HEK293 (cell line): Measurements from ENCODE around the gene CALHM6.

Experiments
- CTCF ChIA-PET: fragments of 350-600 bp; formaldehyde crosslinking; extraction: SDS; loops from one replicate; lab custom pipeline; 2021; ENCODE audit warnings: antibody characterized with exemption; lab: Yijun Ruan, JAX
- POLR2A ChIA-PET: fragments of 300-600 bp; formaldehyde crosslinking; extraction: SDS; loops from one replicate; lab custom pipeline; 2020; ENCODE audit warnings: antibody characterized with exemption, inconsistent platforms; lab: Yijun Ruan, JAX
- H3K27ac ChIP-seq: fragments of 200-500 bp; sonication (Bioruptor generic); 2 replicates; pipeline ENCODE4 v1.5.1; 2014; ENCODE audit warnings: low read depth, low read length, control low read depth, inconsistent platforms; ENCODE audit errors: extremely low read depth
- H3K36me3 ChIP-seq, 2 experiments: fragments of 200-500 bp in 1 of 2; sonication (Bioruptor generic) in 1 of 2; 1 replicate in 1 of 2; 2 replicates in 1 of 2; pipeline ENCODE4 v1.5.1; 2014 to 2017; ENCODE audit warnings: inconsistent platforms in 2 of 2, low read length in 2 of 2; ENCODE audit not compliant: control insufficient read depth in 2 of 2, insufficient read depth in 1 of 2
- H3K4me1 ChIP-seq: fragments of 200-500 bp; sonication (Bioruptor generic); 2 replicates; pipeline ENCODE4 v1.5.1; 2014; ENCODE audit warnings: mild to moderate bottlenecking, low read length, inconsistent platforms; ENCODE audit not compliant: control insufficient read depth, insufficient read depth
- H3K4me3 ChIP-seq: 2 replicates; pipeline ENCODE4 v1.5.1; 2011; ENCODE audit warnings: low read depth, mild to moderate bottlenecking, control low read depth, low read length, moderate library complexity
- H3K9me3 ChIP-seq: fragments of 200-500 bp; sonication (Bioruptor generic); 2 replicates; pipeline ENCODE4 v1.5.1; 2014; ENCODE audit warnings: low read depth, low read length, inconsistent platforms; ENCODE audit not compliant: control insufficient read depth, insufficient read depth
- BCL11B ChIP-seq: fragments of 450-650 bp; formaldehyde crosslinking; IDR thresholded peaks from 2 replicates; pipeline ENCODE4 v1.5.1; 2016; ENCODE audit warnings: low read depth, missing biosample characterization, missing genetic modification characterization
- EGR2 ChIP-seq: fragments of 450-650 bp; formaldehyde crosslinking; IDR thresholded peaks from 2 replicates; pipeline ENCODE4 v1.5.1; 2016; ENCODE audit warnings: low read depth, missing biosample characterization, missing genetic modification characterization
- FEZF1 ChIP-seq: fragments of 450-650 bp; formaldehyde crosslinking; IDR thresholded peaks from 2 replicates; pipeline ENCODE4 v1.5.1; 2016; ENCODE audit warnings: missing biosample characterization, missing genetic modification characterization
- IKZF3 ChIP-seq: fragments of 450-650 bp; IDR thresholded peaks from 2 replicates; pipeline ENCODE4 v1.5.0; 2018; ENCODE audit warnings: missing biosample characterization, mild to moderate bottlenecking, missing genetic modification characterization, moderate library complexity
- KLF10 ChIP-seq: fragments of 450-650 bp; IDR thresholded peaks from 2 replicates; pipeline ENCODE4 v1.5.1; 2018; ENCODE audit warnings: missing biosample characterization, mild to moderate bottlenecking, missing genetic modification characterization
- MYNN ChIP-seq: fragments of 450-650 bp; formaldehyde crosslinking; IDR thresholded peaks from 2 replicates; pipeline ENCODE4 v1.5.1; 2016; ENCODE audit warnings: missing biosample characterization, missing genetic modification characterization, borderline replicate concordance
- MZF1 ChIP-seq: fragments of 450-650 bp; formaldehyde crosslinking; IDR thresholded peaks from 2 replicates; pipeline ENCODE4 v1.5.1; 2017; ENCODE audit warnings: missing biosample characterization, missing genetic modification characterization, borderline replicate concordance
- SALL2 ChIP-seq: fragments of 450-650 bp; formaldehyde crosslinking; IDR thresholded peaks from 2 replicates; pipeline ENCODE4 v1.5.0; 2017; ENCODE audit warnings: missing biosample characterization, mild to moderate bottlenecking, missing genetic modification characterization, borderline replicate concordance
- YY1 ChIP-seq: fragments of 450-650 bp; formaldehyde crosslinking; IDR thresholded peaks from 2 replicates; pipeline ENCODE4 v1.5.1; 2018; ENCODE audit warnings: missing biosample characterization, missing genetic modification characterization
- ZBTB17 ChIP-seq: fragments of 450-650 bp; formaldehyde crosslinking; IDR thresholded peaks from 2 replicates; pipeline ENCODE4 v1.5.1; 2016; ENCODE audit warnings: missing biosample characterization, missing genetic modification characterization
- ZBTB20 ChIP-seq: fragments of 450-650 bp; formaldehyde crosslinking; IDR thresholded peaks from 2 replicates; pipeline ENCODE4 v1.5.1; 2016; ENCODE audit warnings: missing biosample characterization, missing genetic modification characterization
- ZBTB48 ChIP-seq: fragments of 450-650 bp; formaldehyde crosslinking; IDR thresholded peaks from 2 replicates; pipeline ENCODE4 v1.5.1; 2016; ENCODE audit warnings: missing biosample characterization, missing genetic modification characterization
- ZBTB49 ChIP-seq: fragments of 450-650 bp; formaldehyde crosslinking; IDR thresholded peaks from 2 replicates; pipeline ENCODE4 v1.5.1; 2016; ENCODE audit warnings: missing biosample characterization, missing genetic modification characterization, low read depth
- ZFHX2 ChIP-seq: fragments of 450-650 bp; formaldehyde crosslinking; conservative IDR thresholded peaks from 2 replicates; pipeline ENCODE4 v1.5.1; 2016; ENCODE audit warnings: missing biosample characterization, missing genetic modification characterization
- ZNF10 ChIP-seq: fragments of 450-650 bp; formaldehyde crosslinking; IDR thresholded peaks from 2 replicates; pipeline ENCODE4 v1.5.1; 2017; ENCODE audit warnings: missing biosample characterization, missing genetic modification characterization
- ZNF114 ChIP-seq: fragments of 450-650 bp; formaldehyde crosslinking; IDR thresholded peaks from 2 replicates; pipeline ENCODE4 v1.5.0; 2017; ENCODE audit warnings: missing biosample characterization, missing genetic modification characterization
- ZNF292 ChIP-seq: fragments of 450-650 bp; formaldehyde crosslinking; IDR thresholded peaks from 2 replicates; pipeline ENCODE4 v1.5.1; 2016; ENCODE audit warnings: low read depth, missing biosample characterization, missing genetic modification characterization, borderline replicate concordance
- ZNF335 ChIP-seq: fragments of 450-650 bp; formaldehyde crosslinking; conservative IDR thresholded peaks from 2 replicates; pipeline ENCODE4 v1.5.1; 2016; ENCODE audit warnings: missing biosample characterization, missing genetic modification characterization
- ZNF366 ChIP-seq: fragments of 450-650 bp; formaldehyde crosslinking; conservative IDR thresholded peaks from 2 replicates; pipeline ENCODE4 v1.5.1; 2016; ENCODE audit warnings: missing biosample characterization, missing genetic modification characterization
- ZNF560 ChIP-seq: fragments of 450-650 bp; formaldehyde crosslinking; IDR thresholded peaks from 2 replicates; pipeline ENCODE4 v1.5.1; 2017; ENCODE audit warnings: missing biosample characterization, missing genetic modification characterization, borderline replicate concordance
- ZNF561 ChIP-seq: fragments of 450-650 bp; IDR thresholded peaks from 2 replicates; pipeline ENCODE4 v1.5.1; 2018; ENCODE audit warnings: missing biosample characterization, missing genetic modification characterization, borderline replicate concordance
- ZNF677 ChIP-seq: fragments of 450-650 bp; IDR thresholded peaks from 2 replicates; pipeline ENCODE4 v1.5.0; 2018; ENCODE audit warnings: missing biosample characterization, mild to moderate bottlenecking, missing genetic modification characterization, moderate library complexity
- ZNF777 ChIP-seq: fragments of 450-650 bp; formaldehyde crosslinking; IDR thresholded peaks from 2 replicates; pipeline ENCODE4 v1.5.1; 2017; ENCODE audit warnings: missing biosample characterization, missing genetic modification characterization, borderline replicate concordance
- TF ChIP-seq, protein P1 (sequence below): IDR thresholded peaks from 2 replicates; pipeline ENCODE4 v1.6.1; 2011; ENCODE audit warnings: mild to moderate bottlenecking, low read depth, low read length, borderline replicate concordance
- TF ChIP-seq, protein P2 (sequence below): fragments of 450-650 bp; formaldehyde crosslinking; IDR thresholded peaks from 2 replicates; pipeline ENCODE4 v1.5.1; 2016; ENCODE audit warnings: missing biosample characterization, missing genetic modification characterization
- TF ChIP-seq, protein P3 (sequence below): fragments of 450-650 bp; formaldehyde crosslinking; IDR thresholded peaks from 2 replicates; pipeline ENCODE4 v1.5.1; 2016; ENCODE audit warnings: missing biosample characterization, missing genetic modification characterization
- TF ChIP-seq, protein P4 (sequence below): fragments of 450-650 bp; formaldehyde crosslinking; IDR thresholded peaks from 2 replicates; pipeline ENCODE4 v1.5.1; 2016; ENCODE audit warnings: missing biosample characterization, missing genetic modification characterization
- TF ChIP-seq, protein P5 (sequence below): fragments of 450-650 bp; formaldehyde crosslinking; IDR thresholded peaks from 2 replicates; pipeline ENCODE4 v1.5.1; 2016; ENCODE audit warnings: missing biosample characterization, missing genetic modification characterization

The CALHM6 gene

DNA sequence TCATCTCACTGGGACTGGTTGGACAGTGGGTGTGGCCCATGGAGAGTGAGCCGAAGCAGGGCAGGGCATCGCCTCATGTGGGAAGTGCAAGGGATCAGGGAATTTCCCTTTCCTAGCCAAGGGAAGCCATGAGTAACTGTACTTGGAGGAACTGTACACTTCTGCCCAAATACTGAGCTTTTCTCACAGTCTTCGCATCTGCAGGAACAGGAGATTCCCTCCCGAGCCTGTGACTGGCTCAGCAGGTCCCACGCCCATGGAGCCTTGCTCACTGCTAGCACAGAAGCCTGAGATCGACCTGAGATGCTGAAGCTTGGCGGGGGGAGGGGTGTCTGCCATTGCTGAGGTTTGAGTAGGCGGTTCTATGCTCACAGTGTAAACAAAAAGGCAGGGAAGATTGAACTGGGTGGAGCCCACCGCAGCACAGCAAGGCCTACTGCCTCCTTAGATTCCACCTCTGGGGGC lies 39.8 kb downstream of the CALHM6 start:
- ChIA-PET POLR2A (interaction anchor here (0.8 to 1.2 kb wide), 2 partner anchors 10 to 30 kb away, joined by 3 to 4 read pairs; partner anchors contain the start of gene CALHM5), CTCF (interaction anchor here (0.6 to 5.6 kb wide), 13 partner anchors 11 to 314 kb away, joined by 3 to 37 read pairs (median 4); partner anchors contain the start of gene CALHM5)
- no peak overlapping the region; the same call in 1 of the 2 replicates for H3K27ac ChIP-seq
- H3K9me3 ChIP-seq: no peaks in the 10 kb centered on the region
- H3K36me3 ChIP-seq: no peaks in the 10 kb centered on the region
- peak overlapping the region; percentile 25 for H3K4me3 ChIP-seq
- H3K4me1 ChIP-seq: no peaks in the 10 kb centered on the region; the same call in 1 of the 2 replicates
- TF ChIP-seq ZNF10 (tag by site-specific recombination) (no peak), MZF1 (tag by site-specific recombination) (no peak), ZNF560 (tag by site-specific recombination) (no peak), ZNF677 (tag by site-specific recombination) (no peak), ZNF777 (tag by site-specific recombination) (no peak), ZNF292 (tag by site-specific recombination) (no peak), ZBTB17 (peak; percentile 44; the same call in 1 of the 2 replicates), YY1 (peak; percentile 60; the same call in 1 of the 2 replicates), ZFHX2 (peak; percentile 82), IKZF3 (tag by site-specific recombination) (no peak), ZBTB49 (tag by site-specific recombination) (no peak), SALL2 (no peak), FEZF1 (tag by site-specific recombination) (peak; percentile 20; the same call in 1 of the 2 replicates), KLF10 (tag by site-specific recombination) (0 out of 2 replicates have a peak, but pooled peaks have one; percentile 40), BCL11B (tag by site-specific recombination) (no peak), MYNN (tag by site-specific recombination) (no peak), EGR2 (tag by site-specific recombination) (peak; percentile 76), ZBTB20 (tag by site-specific recombination) (no peak; the same call in 1 of the 2 replicates), ZNF561 (tag by site-specific recombination) (0 out of 2 replicates have a peak, but pooled peaks have one; percentile 31), ZNF335 (tag by site-specific recombination) (no peak), ZNF366 (no peak), ZNF114 (no peak), ZBTB48 (tag by site-specific recombination) (peak; percentile 72)
- TF ChIP-seq, protein P1, sequence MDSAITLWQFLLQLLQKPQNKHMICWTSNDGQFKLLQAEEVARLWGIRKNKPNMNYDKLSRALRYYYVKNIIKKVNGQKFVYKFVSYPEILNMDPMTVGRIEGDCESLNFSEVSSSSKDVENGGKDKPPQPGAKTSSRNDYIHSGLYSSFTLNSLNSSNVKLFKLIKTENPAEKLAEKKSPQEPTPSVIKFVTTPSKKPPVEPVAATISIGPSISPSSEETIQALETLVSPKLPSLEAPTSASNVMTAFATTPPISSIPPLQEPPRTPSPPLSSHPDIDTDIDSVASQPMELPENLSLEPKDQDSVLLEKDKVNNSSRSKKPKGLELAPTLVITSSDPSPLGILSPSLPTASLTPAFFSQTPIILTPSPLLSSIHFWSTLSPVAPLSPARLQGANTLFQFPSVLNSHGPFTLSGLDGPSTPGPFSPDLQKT: no peak
- TF ChIP-seq, protein P2, sequence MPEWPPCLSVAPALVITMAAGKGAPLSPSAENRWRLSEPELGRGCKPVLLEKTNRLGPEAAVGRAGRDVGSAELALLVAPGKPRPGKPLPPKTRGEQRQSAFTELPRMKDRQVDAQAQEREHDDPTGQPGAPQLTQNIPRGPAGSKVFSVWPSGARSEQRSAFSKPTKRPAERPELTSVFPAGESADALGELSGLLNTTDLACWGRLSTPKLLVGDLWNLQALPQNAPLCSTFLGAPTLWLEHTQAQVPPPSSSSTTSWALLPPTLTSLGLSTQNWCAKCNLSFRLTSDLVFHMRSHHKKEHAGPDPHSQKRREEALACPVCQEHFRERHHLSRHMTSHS (tag by site-specific recombination): no peak
- TF ChIP-seq, protein P3, sequence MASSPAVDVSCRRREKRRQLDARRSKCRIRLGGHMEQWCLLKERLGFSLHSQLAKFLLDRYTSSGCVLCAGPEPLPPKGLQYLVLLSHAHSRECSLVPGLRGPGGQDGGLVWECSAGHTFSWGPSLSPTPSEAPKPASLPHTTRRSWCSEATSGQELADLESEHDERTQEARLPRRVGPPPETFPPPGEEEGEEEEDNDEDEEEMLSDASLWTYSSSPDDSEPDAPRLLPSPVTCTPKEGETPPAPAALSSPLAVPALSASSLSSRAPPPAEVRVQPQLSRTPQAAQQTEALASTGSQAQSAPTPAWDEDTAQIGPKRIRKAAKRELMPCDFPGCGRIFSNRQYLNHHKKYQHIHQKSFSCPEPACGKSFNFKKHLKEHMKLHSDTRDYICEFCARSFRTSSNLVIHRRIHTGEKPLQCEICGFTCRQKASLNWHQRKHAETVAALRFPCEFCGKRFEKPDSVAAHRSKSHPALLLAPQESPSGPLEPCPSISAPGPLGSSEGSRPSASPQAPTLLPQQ (tag by site-specific recombination): peak; percentile 80
- TF ChIP-seq, protein P4, sequence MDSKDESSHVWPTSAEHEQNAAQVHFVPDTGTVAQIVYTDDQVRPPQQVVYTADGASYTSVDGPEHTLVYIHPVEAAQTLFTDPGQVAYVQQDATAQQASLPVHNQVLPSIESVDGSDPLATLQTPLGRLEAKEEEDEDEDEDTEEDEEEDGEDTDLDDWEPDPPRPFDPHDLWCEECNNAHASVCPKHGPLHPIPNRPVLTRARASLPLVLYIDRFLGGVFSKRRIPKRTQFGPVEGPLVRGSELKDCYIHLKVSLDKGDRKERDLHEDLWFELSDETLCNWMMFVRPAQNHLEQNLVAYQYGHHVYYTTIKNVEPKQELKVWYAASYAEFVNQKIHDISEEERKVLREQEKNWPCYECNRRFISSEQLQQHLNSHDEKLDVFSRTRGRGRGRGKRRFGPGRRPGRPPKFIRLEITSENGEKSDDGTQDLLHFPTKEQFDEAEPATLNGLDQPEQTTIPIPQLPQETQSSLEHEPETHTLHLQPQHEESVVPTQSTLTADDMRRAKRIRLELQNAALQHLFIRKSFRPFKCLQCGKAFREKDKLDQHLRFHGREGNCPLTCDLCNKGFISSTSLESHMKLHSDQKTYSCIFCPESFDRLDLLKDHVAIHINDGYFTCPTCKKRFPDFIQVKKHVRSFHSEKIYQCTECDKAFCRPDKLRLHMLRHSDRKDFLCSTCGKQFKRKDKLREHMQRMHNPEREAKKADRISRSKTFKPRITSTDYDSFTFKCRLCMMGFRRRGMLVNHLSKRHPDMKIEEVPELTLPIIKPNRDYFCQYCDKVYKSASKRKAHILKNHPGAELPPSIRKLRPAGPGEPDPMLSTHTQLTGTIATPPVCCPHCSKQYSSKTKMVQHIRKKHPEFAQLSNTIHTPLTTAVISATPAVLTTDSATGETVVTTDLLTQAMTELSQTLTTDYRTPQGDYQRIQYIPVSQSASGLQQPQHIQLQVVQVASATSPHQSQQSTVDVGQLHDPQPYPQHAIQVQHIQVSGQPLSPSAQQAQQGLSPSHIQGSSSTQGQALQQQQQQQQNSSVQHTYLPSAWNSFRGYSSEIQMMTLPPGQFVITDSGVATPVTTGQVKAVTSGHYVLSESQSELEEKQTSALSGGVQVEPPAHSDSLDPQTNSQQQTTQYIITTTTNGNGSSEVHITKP (tag by site-specific recombination): no peak
- TF ChIP-seq, protein P5, sequence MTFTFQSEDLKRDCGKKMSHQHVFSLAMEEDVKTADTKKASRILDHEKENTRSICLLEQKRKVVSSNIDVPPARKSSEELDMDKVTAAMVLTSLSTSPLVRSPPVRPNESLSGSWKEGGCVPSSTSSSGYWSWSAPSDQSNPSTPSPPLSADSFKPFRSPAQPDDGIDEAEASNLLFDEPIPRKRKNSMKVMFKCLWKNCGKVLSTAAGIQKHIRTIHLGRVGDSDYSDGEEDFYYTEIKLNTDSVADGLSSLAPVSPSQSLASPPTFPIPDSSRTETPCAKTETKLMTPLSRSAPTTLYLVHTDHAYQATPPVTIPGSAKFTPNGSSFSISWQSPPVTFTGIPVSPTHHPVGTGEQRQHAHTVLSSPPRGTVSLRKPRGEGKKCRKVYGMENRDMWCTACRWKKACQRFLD (tag by site-specific recombination): no peak
